H1 (cell line): ENCODE results near the gene CTIF. TPM values are rescaled to one million over a fixed set of nuclear protein-coding genes. Genes with fewer than 3 reads are reported as not detected.

Source experiments
- EP300 ChIP-seq, 2 experiments: IDR thresholded peaks; 1 replicate in 1 of 2; 2 replicates in 1 of 2; pipeline ENCODE4 v1.6.1; 2011 to 2012; ENCODE audit warnings: low read depth in 2 of 2, low read length in 2 of 2, mild to moderate bottlenecking in 2 of 2, borderline replicate concordance in 1 of 2, inconsistent platforms in 1 of 2, moderate library complexity in 1 of 2
- POLR2AphosphoS5 ChIP-seq: IDR thresholded peaks from 2 replicates; pipeline ENCODE4 v1.6.1; 2011; ENCODE audit warnings: low read depth, low read length
- SP2 ChIP-seq: IDR thresholded peaks from 2 replicates; pipeline ENCODE4 v1.6.1; 2012; ENCODE audit warnings: mild to moderate bottlenecking, low read length, inconsistent platforms
- TEAD4 ChIP-seq: IDR thresholded peaks from 2 replicates; pipeline ENCODE4 v1.6.1; 2012; ENCODE audit warnings: low read depth, low read length, inconsistent platforms, mixed read lengths
- YY1 ChIP-seq: IDR thresholded peaks from 2 replicates; pipeline ENCODE4 v1.6.1; 2011; ENCODE audit warnings: low read depth, mild to moderate bottlenecking, low read length
- ZNF274 ChIP-seq: IDR thresholded peaks from 2 replicates; pipeline ENCODE4 v1.7.0; 2012; ENCODE audit warnings: low read length, borderline replicate concordance; ENCODE audit errors: extremely low read depth
- polyA plus RNA-seq, 7 experiments: library from polyadenylated mRNA; depleted of rRNA in 3 of 7; stranded (reverse) in 5 of 7; unstranded in 2 of 7; fragments of >200 nt in 5 of 7; fragments of 200-250 nt in 2 of 7; gene quantifications; 1 replicate in 5 of 7; 2 replicates in 1 of 7; 4 replicates in 1 of 7; pipeline versions ENCODE4 v1.2.1 to v1.2.3, GENCODE V29; 2011 to 2013; ENCODE audit warnings: missing spikeins in 2 of 7, mixed read lengths in 2 of 7
- total RNA-seq: library from RNA; stranded (reverse); fragmentation: NEBNext Ultra II Directional; extraction: Animal tissue kit (Norgen Biotek cat#: 25700); gene quantifications from 2 replicates; pipeline ENCODE4 v1.2.1, GENCODE V29; 2021
- TF ChIP-seq, protein P1 (sequence below): fragments of 300-600 bp; sonication (generic); IDR thresholded peaks from 2 replicates; pipeline ENCODE4 v1.7.1; 2012; ENCODE audit warnings: low read length, moderate library complexity, mild to moderate bottlenecking, inconsistent platforms; ENCODE audit not compliant: insufficient replicate concordance

CTIF gene
- total and polyA plus RNA-seq, 2 of the 8 experiments (the other 6 are each of a cell fraction or from before 2014, with no cell fraction given), result 9.0 to 17.8 TPM

DNA sequence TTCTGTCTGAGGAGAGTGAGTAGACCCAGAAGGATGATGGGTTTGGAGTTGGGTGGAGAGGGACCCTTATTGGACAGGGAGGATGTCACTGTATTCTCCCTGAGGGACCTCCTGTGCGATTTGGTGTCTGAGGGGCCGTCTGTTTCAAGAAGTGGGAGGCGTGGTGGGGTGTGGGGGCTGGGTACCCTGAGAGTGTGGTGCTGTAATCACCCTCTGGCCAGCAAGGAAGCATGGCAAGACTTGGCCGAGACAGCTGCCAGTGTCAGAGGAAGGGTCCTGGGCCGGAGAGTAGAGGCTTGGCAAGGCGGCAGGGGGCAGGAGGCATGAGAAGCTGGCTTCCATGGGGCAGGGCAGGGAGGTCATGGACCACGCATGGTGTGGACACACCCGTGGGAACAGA lies 43.1 kb downstream of the CTIF start (continued):
- TF ChIP-seq, protein P1, sequence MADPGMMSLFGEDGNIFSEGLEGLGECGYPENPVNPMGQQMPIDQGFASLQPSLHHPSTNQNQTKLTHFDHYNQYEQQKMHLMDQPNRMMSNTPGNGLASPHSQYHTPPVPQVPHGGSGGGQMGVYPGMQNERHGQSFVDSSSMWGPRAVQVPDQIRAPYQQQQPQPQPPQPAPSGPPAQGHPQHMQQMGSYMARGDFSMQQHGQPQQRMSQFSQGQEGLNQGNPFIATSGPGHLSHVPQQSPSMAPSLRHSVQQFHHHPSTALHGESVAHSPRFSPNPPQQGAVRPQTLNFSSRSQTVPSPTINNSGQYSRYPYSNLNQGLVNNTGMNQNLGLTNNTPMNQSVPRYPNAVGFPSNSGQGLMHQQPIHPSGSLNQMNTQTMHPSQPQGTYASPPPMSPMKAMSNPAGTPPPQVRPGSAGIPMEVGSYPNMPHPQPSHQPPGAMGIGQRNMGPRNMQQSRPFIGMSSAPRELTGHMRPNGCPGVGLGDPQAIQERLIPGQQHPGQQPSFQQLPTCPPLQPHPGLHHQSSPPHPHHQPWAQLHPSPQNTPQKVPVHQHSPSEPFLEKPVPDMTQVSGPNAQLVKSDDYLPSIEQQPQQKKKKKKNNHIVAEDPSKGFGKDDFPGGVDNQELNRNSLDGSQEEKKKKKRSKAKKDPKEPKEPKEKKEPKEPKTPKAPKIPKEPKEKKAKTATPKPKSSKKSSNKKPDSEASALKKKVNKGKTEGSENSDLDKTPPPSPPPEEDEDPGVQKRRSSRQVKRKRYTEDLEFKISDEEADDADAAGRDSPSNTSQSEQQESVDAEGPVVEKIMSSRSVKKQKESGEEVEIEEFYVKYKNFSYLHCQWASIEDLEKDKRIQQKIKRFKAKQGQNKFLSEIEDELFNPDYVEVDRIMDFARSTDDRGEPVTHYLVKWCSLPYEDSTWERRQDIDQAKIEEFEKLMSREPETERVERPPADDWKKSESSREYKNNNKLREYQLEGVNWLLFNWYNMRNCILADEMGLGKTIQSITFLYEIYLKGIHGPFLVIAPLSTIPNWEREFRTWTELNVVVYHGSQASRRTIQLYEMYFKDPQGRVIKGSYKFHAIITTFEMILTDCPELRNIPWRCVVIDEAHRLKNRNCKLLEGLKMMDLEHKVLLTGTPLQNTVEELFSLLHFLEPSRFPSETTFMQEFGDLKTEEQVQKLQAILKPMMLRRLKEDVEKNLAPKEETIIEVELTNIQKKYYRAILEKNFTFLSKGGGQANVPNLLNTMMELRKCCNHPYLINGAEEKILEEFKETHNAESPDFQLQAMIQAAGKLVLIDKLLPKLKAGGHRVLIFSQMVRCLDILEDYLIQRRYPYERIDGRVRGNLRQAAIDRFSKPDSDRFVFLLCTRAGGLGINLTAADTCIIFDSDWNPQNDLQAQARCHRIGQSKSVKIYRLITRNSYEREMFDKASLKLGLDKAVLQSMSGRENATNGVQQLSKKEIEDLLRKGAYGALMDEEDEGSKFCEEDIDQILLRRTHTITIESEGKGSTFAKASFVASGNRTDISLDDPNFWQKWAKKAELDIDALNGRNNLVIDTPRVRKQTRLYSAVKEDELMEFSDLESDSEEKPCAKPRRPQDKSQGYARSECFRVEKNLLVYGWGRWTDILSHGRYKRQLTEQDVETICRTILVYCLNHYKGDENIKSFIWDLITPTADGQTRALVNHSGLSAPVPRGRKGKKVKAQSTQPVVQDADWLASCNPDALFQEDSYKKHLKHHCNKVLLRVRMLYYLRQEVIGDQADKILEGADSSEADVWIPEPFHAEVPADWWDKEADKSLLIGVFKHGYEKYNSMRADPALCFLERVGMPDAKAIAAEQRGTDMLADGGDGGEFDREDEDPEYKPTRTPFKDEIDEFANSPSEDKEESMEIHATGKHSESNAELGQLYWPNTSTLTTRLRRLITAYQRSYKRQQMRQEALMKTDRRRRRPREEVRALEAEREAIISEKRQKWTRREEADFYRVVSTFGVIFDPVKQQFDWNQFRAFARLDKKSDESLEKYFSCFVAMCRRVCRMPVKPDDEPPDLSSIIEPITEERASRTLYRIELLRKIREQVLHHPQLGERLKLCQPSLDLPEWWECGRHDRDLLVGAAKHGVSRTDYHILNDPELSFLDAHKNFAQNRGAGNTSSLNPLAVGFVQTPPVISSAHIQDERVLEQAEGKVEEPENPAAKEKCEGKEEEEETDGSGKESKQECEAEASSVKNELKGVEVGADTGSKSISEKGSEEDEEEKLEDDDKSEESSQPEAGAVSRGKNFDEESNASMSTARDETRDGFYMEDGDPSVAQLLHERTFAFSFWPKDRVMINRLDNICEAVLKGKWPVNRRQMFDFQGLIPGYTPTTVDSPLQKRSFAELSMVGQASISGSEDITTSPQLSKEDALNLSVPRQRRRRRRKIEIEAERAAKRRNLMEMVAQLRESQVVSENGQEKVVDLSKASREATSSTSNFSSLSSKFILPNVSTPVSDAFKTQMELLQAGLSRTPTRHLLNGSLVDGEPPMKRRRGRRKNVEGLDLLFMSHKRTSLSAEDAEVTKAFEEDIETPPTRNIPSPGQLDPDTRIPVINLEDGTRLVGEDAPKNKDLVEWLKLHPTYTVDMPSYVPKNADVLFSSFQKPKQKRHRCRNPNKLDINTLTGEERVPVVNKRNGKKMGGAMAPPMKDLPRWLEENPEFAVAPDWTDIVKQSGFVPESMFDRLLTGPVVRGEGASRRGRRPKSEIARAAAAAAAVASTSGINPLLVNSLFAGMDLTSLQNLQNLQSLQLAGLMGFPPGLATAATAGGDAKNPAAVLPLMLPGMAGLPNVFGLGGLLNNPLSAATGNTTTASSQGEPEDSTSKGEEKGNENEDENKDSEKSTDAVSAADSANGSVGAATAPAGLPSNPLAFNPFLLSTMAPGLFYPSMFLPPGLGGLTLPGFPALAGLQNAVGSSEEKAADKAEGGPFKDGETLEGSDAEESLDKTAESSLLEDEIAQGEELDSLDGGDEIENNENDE, result no peak
- TF ChIP-seq ZNF274 (no peak), TEAD4 (no peak), SP2 (no peak), POLR2AphosphoS5 (no peak), EP300 (IDR thresholded peaks at IDR 0.05; ENCODE audit: borderline replicate concordance in 1 of 2, low read depth in 2 of 2, low read length in 2 of 2) (no peak), YY1 (no peak)
